ENCODE measurements around the gene RAPGEF1.
"Not testable (repeated sequence)": the region's sequence is repeated elsewhere in the genome, so short reads cannot be mapped to it uniquely, and the experiment has no call there.

Gene RAPGEF1

DNA sequence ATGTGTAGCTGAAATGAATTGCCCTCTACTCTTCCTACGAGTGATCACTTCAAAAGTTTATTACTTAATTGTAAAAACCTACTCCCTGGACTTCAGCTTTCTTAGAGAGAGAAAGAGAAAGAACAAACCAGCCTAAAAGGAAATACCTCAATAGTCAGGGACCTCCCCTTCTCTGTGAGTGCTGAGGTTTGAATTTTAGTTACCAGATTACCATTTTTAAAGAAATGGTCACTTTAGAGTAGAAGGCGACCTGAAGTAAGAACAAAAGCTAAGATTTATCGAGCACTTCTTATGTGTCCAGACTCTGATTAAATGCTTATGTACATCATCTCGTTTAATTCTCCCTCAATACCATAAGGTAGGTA, 11.3 kb downstream of the RAPGEF1 start:
- no peak for DNase-seq

DNA sequence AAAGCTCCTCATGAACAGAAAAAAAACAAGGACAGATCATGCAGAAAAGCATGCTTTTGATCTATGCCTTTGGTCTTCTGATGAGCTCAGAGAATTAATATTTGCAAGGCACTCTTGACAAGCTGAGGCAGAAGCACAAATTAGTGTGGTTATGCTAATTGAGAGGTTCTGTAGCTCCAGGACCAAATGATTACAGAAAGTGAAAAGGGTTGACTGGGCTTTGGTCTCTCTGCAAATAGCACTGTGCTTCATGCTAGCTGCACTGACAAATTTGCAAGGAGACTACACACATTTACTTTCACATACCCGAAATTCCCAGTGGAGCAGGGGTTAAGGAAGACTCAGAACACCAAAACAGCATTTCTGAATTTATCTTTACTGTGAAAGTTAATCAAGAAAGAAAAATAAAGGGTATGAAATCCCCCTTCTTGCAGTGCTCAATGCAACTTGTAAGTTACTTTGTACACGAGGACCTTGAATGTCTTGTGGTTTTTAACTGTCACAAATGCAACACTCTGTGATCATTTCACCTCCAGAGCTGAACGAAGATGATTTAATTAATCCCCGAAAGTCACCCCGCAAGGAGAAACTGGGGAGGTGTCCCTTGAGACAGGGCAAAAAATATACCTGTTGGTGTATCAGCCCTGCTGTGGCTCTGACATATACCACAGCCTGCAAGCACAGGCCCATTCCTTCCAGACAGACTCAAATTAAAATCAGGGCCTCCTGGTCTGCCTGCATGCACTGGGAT, 11.9 kb downstream of the RAPGEF1 start:
- DNase-seq, result no peak

GRCh38 chr9:131727184-131727759, 12.6 kb downstream of the RAPGEF1 start:
- no peak for DNase-seq

DNA sequence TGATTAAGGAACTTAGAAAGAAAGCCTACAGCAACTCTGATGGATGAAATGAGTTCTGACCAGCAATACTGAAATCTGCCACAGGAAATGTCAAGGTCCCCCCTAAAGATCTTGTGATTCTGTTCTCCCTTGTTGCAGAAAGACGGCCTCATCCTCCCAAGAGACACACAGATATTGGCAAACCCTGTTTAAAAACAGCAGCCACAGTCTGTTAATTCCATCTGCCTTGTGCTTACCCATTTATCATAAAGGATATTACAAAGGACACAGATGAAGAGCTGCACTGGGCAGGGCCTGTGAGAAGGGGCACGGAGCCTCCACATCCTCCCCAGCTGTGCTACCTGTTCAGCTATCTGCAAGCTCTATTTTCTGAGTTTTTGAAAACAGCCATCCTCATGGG, 15.2 kb downstream of the RAPGEF1 start:
- no peak for DNase-seq

GRCh38 chr9:131723632-131724031, 16.2 kb downstream of the RAPGEF1 start:
- no peak for DNase-seq

DNA sequence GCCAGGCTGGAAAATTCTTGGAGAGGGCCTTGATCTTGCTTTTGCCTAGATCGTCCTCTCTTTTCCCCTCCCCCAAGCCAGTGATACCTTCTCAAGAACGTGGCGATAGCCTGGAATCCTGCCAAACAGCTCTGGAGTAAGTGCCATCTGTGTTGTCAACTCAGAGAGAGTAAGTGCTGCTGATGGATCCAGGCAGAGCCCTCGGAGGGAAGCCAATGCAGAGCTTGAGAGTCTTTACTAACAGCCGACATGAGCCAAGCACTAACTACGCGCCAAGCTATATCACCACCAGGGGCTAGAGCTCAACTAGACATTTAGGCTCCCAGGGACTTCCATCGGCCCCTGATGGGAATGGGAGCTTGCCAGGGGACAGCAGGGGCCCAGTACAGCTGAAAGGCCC, 17.6 kb downstream of the RAPGEF1 start:
- DNase-seq, result no peak

DNA sequence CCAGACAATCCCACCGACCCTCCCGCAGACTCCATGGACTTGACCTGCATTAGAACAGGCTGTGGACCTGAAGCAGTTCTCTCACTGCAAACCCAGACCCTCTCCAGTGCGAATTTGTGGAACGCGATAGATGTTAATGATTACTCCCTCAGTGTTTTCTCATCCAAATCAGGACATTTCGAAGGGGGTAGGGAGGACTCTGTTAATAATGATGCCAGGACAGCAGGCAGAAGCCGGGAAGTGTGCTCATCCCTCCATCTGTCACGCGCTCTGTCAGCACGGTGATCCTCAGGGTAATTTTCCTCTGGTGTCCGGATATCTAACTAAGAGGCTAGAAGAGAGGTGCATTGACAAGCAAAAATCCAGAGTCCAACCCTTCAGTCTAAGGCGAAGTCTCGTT, 18.8 kb downstream of the RAPGEF1 start:
- no peak for DNase-seq

- DNase-seq, result no peak
Observed at GRCh38 chr9:131720330-131720729, 19.5 kb downstream of the RAPGEF1 start.

GRCh38 chr9:131719262-131719908, 20.5 kb downstream of the RAPGEF1 start:
- DNase-seq, result no peak

DNA sequence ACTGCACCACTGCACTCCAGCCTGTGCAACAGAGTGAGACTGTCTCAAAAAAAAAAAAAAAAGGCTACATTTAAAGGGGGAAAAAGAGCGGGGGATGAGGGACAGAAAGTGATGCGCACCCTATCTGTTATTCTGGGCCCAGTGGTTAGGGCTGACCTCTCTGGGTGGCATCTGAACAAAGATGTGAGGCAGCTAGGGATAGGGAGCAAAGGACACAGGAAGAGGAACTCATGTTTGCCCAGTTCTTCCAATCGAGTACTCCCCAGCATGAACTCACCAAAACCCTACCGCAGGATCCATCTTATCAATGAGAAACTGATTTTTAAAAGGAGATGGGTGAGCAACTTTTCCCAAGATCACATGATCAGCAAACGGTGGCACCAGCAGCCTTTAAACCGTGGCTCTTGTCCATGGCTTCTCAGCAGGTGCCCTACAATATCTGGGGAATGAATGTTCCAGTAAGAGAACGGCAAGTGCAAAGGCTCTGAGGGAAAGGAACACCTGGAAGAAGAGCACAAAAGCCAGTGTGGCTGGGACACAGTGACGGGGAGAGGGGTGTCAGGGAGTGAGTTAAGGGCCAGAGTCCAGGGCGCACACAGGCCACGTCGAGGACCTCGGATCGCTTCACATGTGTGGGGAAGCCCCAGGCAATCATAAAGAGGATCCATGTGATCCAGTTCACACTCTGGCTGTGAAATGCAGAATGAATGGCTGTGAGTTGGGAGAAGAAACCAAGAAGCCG, 22.0 kb downstream of the RAPGEF1 start:
- DNase-seq, result no peak

DNA sequence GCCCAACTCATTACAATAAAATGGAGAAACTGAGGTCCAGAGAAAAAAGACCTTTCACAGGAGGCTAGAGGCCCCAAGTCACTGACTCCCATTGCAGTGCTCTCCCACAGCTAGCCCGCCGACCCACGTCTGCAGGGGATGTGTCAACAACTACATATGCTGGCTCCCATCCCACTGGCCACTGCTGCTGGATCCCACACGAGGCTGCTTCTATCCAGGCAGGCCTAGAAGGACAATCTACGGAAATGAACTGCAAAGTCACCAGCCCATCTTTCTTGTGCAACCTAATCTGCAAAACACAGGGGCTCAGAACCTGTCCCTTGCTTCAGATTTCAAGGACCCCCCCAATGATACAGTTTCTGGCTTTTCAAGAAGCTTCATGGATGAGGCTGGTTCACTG, 24.0 kb downstream of the RAPGEF1 start:
- no peak for DNase-seq

DNA sequence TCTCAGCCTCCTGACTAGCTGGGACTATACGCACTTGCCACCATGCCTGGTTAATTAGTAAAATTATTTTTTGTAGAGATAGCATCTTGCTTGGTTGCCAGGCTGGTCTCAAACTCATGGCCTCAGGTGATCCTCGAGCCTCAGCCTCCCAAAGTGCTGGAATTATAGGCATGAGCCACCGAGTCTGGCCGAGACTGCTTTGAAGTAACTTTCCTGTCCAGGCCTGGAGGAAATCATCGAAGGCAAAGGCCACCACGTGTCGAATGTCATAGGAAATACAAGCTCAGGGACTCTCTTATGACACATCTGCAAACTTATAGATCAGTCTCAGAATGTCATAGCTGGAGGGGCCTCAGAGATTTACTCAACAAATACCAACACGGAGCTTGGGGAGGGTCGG, 25.1 kb downstream of the RAPGEF1 start:
- DNase-seq, result no peak

- no peak for DNase-seq
Observed at GRCh38 chr9:131714161-131714646, 25.7 kb downstream of the RAPGEF1 start.

DNA sequence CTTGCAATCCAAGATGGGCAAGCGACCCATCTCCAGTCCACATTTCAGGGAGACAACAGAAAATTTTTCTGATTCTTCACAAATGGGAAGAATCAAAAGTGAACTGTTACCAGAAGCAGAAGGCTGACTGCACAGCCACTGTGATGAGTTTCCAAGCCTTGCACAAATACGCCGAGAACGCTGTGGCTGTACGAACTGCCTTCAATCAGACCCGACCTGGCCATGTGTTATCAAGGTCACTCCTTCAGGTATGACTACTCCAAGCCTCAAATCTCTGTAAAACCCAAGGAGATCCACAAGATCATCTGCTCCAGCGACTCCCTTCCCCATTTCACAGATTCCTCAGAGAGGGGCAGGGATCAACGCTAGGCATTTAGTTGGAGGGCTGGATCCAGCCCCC, 26.9 kb downstream of the RAPGEF1 start:
- DNase-seq, result no peak

DNA sequence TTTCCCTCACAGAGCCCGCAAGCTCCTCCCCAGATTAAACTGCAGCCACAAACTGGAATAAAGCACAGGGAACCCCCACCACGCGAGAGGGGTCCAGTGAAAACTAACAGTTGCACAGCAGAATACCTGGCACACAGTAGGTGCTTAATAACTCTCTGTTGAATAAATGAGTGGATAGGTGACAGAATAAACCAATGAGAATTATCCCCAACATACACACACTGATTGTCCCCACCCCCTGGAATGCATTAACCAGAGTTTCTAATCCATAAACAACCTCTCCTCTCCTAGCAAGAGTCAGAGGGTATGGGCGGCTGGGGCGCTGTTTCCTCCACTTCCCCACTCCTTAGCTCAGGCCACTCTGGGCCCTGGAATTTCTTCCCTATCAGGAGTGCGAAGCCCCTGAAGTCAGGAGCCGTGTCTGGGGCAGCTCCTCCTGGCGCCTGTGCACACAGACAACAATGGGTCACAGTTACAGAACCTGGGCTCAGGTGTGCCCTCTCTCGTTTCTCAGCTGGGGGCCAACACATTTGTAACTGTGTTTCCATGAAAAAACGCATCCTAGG, 27.6 kb downstream of the RAPGEF1 start:
- no peak for DNase-seq

- DNase-seq, result no peak
Observed at GRCh38 chr9:131709771-131710431, 30.0 kb downstream of the RAPGEF1 start.

GRCh38 chr9:131709010-131709770, 30.7 kb downstream of the RAPGEF1 start:
- DNase-seq, result not testable (repeated sequence)

- no peak for DNase-seq
Observed at GRCh38 chr9:131708226-131709002, 31.5 kb downstream of the RAPGEF1 start.

- no peak for DNase-seq
Observed at GRCh38 chr9:131707733-131708157, 32.1 kb downstream of the RAPGEF1 start.

GRCh38 chr9:131707050-131707449, 32.8 kb downstream of the RAPGEF1 start:
- DNase-seq, result no peak

GRCh38 chr9:131706608-131706970, 33.3 kb downstream of the RAPGEF1 start:
- DNase-seq, result no peak
